ENCODE data around the gene VAX1.

Gene VAX1

DNA sequence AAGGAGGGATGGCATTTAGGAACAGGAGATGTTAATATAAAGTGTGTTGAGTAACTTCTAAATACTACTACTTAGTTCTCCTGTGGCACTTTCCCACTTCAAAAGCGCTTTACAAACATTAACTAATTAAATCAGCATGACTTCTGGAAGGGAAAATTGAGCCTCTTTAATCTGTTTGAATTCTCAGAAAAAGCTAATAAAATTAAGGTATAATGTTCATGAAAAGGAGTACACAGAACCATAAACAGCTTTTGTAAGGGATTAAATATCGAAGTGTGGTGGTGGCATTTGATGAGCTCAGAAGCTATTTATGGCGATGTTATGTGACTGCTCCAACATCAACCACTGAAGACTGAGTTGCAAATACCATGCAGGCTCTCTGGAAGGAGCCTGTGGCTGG, 10.2 kb upstream of the VAX1 start (continued):
- TF ChIP-seq ZNF654 (tag by site-specific recombination; IDR thresholded peaks at IDR 0.05; ENCODE audit: low read depth) = peak; percentile 11; the same call in 1 of the 2 replicates
- TF ChIP-seq ZNF529 (tag by site-specific recombination; IDR thresholded peaks at IDR 0.05; ENCODE audit: insufficient replicate concordance) = no peak
- TF ChIP-seq, protein P1, sequence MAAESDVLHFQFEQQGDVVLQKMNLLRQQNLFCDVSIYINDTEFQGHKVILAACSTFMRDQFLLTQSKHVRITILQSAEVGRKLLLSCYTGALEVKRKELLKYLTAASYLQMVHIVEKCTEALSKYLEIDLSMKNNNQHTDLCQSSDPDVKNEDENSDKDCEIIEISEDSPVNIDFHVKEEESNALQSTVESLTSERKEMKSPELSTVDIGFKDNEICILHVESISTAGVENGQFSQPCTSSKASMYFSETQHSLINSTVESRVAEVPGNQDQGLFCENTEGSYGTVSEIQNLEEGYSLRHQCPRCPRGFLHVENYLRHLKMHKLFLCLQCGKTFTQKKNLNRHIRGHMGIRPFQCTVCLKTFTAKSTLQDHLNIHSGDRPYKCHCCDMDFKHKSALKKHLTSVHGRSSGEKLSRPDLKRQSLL (tag by site-specific recombination; IDR thresholded peaks at IDR 0.05) = 0 out of 2 replicates have a peak, but pooled peaks have one; percentile 27
- peak; percentile 49 for TF ChIP-seq ZNF660 (tag by site-specific recombination; IDR thresholded peaks at IDR 0.05)
- TF ChIP-seq, protein P2, sequence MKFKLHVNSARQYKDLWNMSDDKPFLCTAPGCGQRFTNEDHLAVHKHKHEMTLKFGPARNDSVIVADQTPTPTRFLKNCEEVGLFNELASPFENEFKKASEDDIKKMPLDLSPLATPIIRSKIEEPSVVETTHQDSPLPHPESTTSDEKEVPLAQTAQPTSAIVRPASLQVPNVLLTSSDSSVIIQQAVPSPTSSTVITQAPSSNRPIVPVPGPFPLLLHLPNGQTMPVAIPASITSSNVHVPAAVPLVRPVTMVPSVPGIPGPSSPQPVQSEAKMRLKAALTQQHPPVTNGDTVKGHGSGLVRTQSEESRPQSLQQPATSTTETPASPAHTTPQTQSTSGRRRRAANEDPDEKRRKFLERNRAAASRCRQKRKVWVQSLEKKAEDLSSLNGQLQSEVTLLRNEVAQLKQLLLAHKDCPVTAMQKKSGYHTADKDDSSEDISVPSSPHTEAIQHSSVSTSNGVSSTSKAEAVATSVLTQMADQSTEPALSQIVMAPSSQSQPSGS (tag by site-specific recombination; IDR thresholded peaks at IDR 0.05; ENCODE audit: low read depth) = peak; percentile 19; the same call in 1 of the 2 replicates
- peak; percentile 94 for TF ChIP-seq ZNF501 (tag by site-specific recombination; IDR thresholded peaks at IDR 0.05)
- TF ChIP-seq GLIS1 (tag by site-specific recombination; IDR thresholded peaks at IDR 0.05) = peak; percentile 32; the same call in 1 of the 2 replicates
- TF ChIP-seq GLI4 (tag by site-specific recombination; IDR thresholded peaks at IDR 0.05) = no peak
- TF ChIP-seq IKZF3 (tag by site-specific recombination; IDR thresholded peaks at IDR 0.05) = peak; percentile 90
- TF ChIP-seq, protein P3, sequence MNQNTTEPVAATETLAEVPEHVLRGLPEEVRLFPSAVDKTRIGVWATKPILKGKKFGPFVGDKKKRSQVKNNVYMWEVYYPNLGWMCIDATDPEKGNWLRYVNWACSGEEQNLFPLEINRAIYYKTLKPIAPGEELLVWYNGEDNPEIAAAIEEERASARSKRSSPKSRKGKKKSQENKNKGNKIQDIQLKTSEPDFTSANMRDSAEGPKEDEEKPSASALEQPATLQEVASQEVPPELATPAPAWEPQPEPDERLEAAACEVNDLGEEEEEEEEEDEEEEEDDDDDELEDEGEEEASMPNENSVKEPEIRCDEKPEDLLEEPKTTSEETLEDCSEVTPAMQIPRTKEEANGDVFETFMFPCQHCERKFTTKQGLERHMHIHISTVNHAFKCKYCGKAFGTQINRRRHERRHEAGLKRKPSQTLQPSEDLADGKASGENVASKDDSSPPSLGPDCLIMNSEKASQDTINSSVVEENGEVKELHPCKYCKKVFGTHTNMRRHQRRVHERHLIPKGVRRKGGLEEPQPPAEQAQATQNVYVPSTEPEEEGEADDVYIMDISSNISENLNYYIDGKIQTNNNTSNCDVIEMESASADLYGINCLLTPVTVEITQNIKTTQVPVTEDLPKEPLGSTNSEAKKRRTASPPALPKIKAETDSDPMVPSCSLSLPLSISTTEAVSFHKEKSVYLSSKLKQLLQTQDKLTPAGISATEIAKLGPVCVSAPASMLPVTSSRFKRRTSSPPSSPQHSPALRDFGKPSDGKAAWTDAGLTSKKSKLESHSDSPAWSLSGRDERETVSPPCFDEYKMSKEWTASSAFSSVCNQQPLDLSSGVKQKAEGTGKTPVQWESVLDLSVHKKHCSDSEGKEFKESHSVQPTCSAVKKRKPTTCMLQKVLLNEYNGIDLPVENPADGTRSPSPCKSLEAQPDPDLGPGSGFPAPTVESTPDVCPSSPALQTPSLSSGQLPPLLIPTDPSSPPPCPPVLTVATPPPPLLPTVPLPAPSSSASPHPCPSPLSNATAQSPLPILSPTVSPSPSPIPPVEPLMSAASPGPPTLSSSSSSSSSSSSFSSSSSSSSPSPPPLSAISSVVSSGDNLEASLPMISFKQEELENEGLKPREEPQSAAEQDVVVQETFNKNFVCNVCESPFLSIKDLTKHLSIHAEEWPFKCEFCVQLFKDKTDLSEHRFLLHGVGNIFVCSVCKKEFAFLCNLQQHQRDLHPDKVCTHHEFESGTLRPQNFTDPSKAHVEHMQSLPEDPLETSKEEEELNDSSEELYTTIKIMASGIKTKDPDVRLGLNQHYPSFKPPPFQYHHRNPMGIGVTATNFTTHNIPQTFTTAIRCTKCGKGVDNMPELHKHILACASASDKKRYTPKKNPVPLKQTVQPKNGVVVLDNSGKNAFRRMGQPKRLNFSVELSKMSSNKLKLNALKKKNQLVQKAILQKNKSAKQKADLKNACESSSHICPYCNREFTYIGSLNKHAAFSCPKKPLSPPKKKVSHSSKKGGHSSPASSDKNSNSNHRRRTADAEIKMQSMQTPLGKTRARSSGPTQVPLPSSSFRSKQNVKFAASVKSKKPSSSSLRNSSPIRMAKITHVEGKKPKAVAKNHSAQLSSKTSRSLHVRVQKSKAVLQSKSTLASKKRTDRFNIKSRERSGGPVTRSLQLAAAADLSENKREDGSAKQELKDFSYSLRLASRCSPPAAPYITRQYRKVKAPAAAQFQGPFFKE (tag by site-specific recombination; IDR thresholded peaks at IDR 0.05; ENCODE audit: borderline replicate concordance) = no peak
- TF ChIP-seq GLI2 (tag by site-specific recombination; IDR thresholded peaks at IDR 0.05; ENCODE audit: borderline replicate concordance, low read depth) = peak; percentile 84
- TF ChIP-seq, protein P4, sequence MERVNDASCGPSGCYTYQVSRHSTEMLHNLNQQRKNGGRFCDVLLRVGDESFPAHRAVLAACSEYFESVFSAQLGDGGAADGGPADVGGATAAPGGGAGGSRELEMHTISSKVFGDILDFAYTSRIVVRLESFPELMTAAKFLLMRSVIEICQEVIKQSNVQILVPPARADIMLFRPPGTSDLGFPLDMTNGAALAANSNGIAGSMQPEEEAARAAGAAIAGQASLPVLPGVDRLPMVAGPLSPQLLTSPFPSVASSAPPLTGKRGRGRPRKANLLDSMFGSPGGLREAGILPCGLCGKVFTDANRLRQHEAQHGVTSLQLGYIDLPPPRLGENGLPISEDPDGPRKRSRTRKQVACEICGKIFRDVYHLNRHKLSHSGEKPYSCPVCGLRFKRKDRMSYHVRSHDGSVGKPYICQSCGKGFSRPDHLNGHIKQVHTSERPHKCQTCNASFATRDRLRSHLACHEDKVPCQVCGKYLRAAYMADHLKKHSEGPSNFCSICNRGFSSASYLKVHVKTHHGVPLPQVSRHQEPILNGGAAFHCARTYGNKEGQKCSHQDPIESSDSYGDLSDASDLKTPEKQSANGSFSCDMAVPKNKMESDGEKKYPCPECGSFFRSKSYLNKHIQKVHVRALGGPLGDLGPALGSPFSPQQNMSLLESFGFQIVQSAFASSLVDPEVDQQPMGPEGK (tag by site-specific recombination; IDR thresholded peaks at IDR 0.05) = no peak
- peak; percentile 38; the same call in 1 of the 2 replicates for TF ChIP-seq ZBTB21 (tag by site-specific recombination; IDR thresholded peaks at IDR 0.05)
- no peak for TF ChIP-seq ZFP41 (tag by site-specific recombination; IDR thresholded peaks at IDR 0.05; ENCODE audit: borderline replicate concordance)
- TF ChIP-seq ZNF19 (tag by site-specific recombination; IDR thresholded peaks at IDR 0.05; ENCODE audit: low read depth) = no peak
- TF ChIP-seq, protein P5, sequence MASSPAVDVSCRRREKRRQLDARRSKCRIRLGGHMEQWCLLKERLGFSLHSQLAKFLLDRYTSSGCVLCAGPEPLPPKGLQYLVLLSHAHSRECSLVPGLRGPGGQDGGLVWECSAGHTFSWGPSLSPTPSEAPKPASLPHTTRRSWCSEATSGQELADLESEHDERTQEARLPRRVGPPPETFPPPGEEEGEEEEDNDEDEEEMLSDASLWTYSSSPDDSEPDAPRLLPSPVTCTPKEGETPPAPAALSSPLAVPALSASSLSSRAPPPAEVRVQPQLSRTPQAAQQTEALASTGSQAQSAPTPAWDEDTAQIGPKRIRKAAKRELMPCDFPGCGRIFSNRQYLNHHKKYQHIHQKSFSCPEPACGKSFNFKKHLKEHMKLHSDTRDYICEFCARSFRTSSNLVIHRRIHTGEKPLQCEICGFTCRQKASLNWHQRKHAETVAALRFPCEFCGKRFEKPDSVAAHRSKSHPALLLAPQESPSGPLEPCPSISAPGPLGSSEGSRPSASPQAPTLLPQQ (tag by site-specific recombination; IDR thresholded peaks at IDR 0.05) = peak; percentile 63
- TF ChIP-seq, protein P6, sequence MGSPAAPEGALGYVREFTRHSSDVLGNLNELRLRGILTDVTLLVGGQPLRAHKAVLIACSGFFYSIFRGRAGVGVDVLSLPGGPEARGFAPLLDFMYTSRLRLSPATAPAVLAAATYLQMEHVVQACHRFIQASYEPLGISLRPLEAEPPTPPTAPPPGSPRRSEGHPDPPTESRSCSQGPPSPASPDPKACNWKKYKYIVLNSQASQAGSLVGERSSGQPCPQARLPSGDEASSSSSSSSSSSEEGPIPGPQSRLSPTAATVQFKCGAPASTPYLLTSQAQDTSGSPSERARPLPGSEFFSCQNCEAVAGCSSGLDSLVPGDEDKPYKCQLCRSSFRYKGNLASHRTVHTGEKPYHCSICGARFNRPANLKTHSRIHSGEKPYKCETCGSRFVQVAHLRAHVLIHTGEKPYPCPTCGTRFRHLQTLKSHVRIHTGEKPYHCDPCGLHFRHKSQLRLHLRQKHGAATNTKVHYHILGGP (tag by site-specific recombination; IDR thresholded peaks at IDR 0.05) = peak; percentile 58; the same call in 1 of the 2 replicates
- no peak for TF ChIP-seq ZNF670 (tag by site-specific recombination; IDR thresholded peaks at IDR 0.05; ENCODE audit: low read depth)
- TF ChIP-seq ZNF404 (tag by site-specific recombination; IDR thresholded peaks at IDR 0.05) = no peak
- 0 out of 2 replicates have a peak, but pooled peaks have one; percentile 20 for TF ChIP-seq TCF7L2 (IDR thresholded peaks at IDR 0.05; ENCODE audit: borderline replicate concordance, low read depth, low read length)
- TF ChIP-seq WT1 (tag by site-specific recombination; IDR thresholded peaks at IDR 0.05) = peak; percentile 98
- TF ChIP-seq ZNF514 (tag by site-specific recombination; IDR thresholded peaks at IDR 0.05) = no peak
- no peak for TF ChIP-seq ZNF830 (tag by site-specific recombination; IDR thresholded peaks at IDR 0.05; ENCODE audit: low read depth)
- peak; percentile 90 for TF ChIP-seq OSR2 (tag by site-specific recombination; IDR thresholded peaks at IDR 0.05)
- no peak for TF ChIP-seq ZNF121 (tag by site-specific recombination; IDR thresholded peaks at IDR 0.05)
